ENCODE data around the gene VWA8.
"Not testable (repeated sequence)": the region's sequence is repeated elsewhere in the genome, so short reads cannot be mapped to it uniquely, and the experiment has no call there.

The VWA8 gene

GRCh38 chr13:41842036-41842620, 118.8 kb downstream of the VWA8 start:
- no peak for FAIRE-seq

GRCh38 chr13:41837629-41838028, 123.3 kb downstream of the VWA8 start:
- no peak for FAIRE-seq

- FAIRE-seq, result no peak
These were observed 125.0 kb downstream of the VWA8 start for GRCh38 chr13:41835871-41836270.

- FAIRE-seq, result not testable (repeated sequence)
These were observed 126.2 kb downstream of the VWA8 start for GRCh38 chr13:41834697-41835096.

- FAIRE-seq, result no peak
These were observed 127.1 kb downstream of the VWA8 start for GRCh38 chr13:41833831-41834230.

- FAIRE-seq, result no peak
These were observed 127.7 kb downstream of the VWA8 start for GRCh38 chr13:41833201-41833600.

- FAIRE-seq, result no peak
These were observed 133.2 kb downstream of the VWA8 start for GRCh38 chr13:41827507-41828213.

GRCh38 chr13:41825691-41826090, 135.2 kb downstream of the VWA8 start:
- FAIRE-seq, result no peak

GRCh38 chr13:41823476-41823875, 137.4 kb downstream of the VWA8 start:
- no peak for FAIRE-seq

- FAIRE-seq, result no peak
These were observed 138.3 kb downstream of the VWA8 start for GRCh38 chr13:41822560-41822959.

- FAIRE-seq, result no peak
These were observed 139.7 kb downstream of the VWA8 start for GRCh38 chr13:41821238-41821594.

- no peak for FAIRE-seq
These were observed 140.2 kb downstream of the VWA8 start for GRCh38 chr13:41820581-41821237.

- no peak for FAIRE-seq
These were observed 144.9 kb downstream of the VWA8 start for GRCh38 chr13:41816057-41816456.

- FAIRE-seq, result no peak
These were observed 147.5 kb downstream of the VWA8 start for GRCh38 chr13:41813426-41813825.

GRCh38 chr13:41812851-41813250, 148.1 kb downstream of the VWA8 start:
- no peak for FAIRE-seq

- FAIRE-seq, result no peak
These were observed 148.7 kb downstream of the VWA8 start for GRCh38 chr13:41812237-41812636.

GRCh38 chr13:41811588-41812021, 149.3 kb downstream of the VWA8 start:
- no peak for FAIRE-seq

- FAIRE-seq, result no peak
These were observed 150.9 kb downstream of the VWA8 start for GRCh38 chr13:41809962-41810361.

GRCh38 chr13:41803445-41803735, 157.5 kb downstream of the VWA8 start:
- not testable (repeated sequence) for FAIRE-seq

- FAIRE-seq, result no peak
These were observed 158.0 kb downstream of the VWA8 start for GRCh38 chr13:41802684-41803444.

- no peak for FAIRE-seq
These were observed 158.7 kb downstream of the VWA8 start for GRCh38 chr13:41802043-41802683.

- no peak for FAIRE-seq
These were observed 169.9 kb downstream of the VWA8 start for GRCh38 chr13:41791056-41791455.

- FAIRE-seq, result no peak
These were observed 172.4 kb downstream of the VWA8 start for GRCh38 chr13:41788552-41788951.
